ENCODE results near the gene ACER3. TPM values are rescaled to one million over a fixed set of nuclear protein-coding genes. Genes with fewer than 3 reads are reported as not detected.

The ACER3 gene
- total and polyA plus RNA-seq, 2 experiments from 2014 or later: 17.1 to 18.3 TPM

DNA sequence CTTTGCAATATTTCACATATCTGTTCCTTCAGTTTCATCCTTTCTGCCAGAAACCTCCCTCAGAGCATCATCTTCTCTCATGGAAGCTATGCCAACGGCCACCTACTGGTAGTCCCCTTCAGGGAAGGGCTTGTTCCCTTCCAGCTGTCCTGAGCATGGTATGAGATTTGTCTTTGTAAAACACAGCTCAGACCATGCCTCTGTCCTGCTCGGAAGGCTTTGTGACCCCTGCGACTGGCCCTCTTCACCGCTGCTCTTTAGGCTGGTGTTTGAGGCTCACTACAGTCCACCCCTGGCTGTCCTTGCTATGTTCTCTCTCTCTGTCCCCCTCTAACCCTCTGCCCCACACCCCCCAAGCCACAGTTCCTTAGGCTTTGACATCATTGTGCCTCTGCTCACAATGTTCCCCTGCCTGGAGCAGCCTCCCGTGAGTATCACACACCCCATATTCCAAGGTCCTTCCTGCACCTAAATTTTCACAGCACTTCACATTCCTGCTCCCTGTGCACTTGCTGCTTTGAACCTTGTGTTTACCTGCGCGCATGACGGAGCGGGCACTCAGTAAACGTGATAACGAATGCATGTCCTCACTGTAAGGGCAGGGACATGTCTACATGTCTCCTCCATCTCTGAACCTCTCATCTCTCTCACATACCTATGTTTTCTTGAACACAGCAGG, 24.0 kb upstream of the ACER3 start:
- no peak for DNase-seq (ENCODE audit: low spot score)
- 78% methylated on average over 11 of the region's 11 CpGs for WGBS (ENCODE audit: low lambda C conversion rate, missing lambda C conversion rate)

DNA sequence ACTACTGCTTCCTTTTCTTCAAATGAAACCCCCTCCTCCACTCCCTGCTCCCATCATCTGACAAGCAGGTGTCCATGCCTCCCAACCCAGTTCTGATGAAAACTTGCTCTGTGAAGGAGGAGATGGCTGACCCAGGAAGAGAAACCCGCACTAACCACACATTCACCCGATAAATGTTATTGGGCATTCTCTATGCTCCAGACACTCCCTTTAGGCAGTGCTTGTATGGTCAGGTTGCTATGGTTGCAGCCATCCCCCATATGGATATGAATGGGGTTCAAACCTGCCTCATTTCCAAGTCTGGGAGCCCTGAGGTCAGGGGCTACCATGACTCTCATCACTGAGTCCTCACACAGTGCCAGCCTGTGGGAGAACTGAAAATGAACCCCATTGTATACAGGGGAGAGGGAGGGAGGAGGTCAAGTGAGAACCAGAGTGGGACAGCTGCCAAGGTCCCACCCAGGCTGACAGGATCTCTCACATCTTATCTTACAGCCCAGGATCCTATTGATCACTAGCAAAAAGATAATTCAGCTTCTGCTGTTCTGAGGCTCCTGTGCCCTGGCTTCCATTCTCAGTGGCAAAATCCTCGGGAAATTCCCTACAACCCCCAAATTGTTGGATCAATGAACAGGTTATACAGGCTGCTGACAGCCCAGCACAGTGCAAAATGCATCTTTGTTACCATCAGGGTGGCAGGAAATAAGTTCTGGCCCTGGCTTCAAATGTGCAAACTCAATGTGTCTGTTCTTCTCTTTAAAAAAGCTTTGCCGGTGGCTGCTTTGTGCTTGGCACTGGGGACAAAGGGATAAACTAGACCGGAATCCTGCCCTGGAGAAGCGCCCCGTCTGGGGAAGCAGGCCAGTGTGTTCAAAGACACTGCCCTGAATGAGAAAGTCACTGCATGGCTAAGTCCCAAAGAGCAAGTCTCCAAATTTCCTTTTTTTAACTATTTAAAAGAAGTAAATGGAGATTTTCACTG, 22.7 kb upstream of the ACER3 start:
- Histone ChIP-seq H3K4me3 (no peak overlapping the region), H4K20me1 (ENCODE audit: insufficient read depth, poor library complexity, severe bottlenecking) (no peaks in the 10 kb centered on the region), H3K4me2 (no peak overlapping the region), H3K79me2 (no peaks in the 10 kb centered on the region), H3K27me3 (no peaks in the 10 kb centered on the region), H3K9me3 (ENCODE audit: low read depth) (no peaks in the 10 kb centered on the region), H3K36me3 (replicated peaks; ENCODE audit: insufficient read depth, low read depth) (no peaks in the 10 kb centered on the region), H3K4me1 (ENCODE audit: insufficient read depth) (peaks cover 3% of the 10 kb centered on the region), H2AFZ (no peak overlapping the region), H3K9me2 (replicated peaks; ENCODE audit: insufficient read depth) (no peaks in the 10 kb centered on the region), H3K27ac (no peak overlapping the region)
- no peak for TF ChIP-seq EZH2phosphoT487 (IDR thresholded peaks at IDR 0.05; ENCODE audit: low read depth, severe bottlenecking, unreplicated experiment)
- TF ChIP-seq EZH2 (IDR thresholded peaks at IDR 0.05; ENCODE audit: borderline replicate concordance): no peak
- 74% methylated on average over 7 of the region's 7 CpGs for WGBS (ENCODE audit: low lambda C conversion rate, missing lambda C conversion rate)
- no peak for DNase-seq (ENCODE audit: low spot score)

More for the DNA sequence above, 24.0 kb upstream of the ACER3 start:
- TF ChIP-seq, protein P1, sequence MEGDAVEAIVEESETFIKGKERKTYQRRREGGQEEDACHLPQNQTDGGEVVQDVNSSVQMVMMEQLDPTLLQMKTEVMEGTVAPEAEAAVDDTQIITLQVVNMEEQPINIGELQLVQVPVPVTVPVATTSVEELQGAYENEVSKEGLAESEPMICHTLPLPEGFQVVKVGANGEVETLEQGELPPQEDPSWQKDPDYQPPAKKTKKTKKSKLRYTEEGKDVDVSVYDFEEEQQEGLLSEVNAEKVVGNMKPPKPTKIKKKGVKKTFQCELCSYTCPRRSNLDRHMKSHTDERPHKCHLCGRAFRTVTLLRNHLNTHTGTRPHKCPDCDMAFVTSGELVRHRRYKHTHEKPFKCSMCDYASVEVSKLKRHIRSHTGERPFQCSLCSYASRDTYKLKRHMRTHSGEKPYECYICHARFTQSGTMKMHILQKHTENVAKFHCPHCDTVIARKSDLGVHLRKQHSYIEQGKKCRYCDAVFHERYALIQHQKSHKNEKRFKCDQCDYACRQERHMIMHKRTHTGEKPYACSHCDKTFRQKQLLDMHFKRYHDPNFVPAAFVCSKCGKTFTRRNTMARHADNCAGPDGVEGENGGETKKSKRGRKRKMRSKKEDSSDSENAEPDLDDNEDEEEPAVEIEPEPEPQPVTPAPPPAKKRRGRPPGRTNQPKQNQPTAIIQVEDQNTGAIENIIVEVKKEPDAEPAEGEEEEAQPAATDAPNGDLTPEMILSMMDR (IDR thresholded peaks at IDR 0.05; ENCODE audit: poor library complexity): no peak
- TF ChIP-seq EZH2 (IDR thresholded peaks at IDR 0.05; ENCODE audit: borderline replicate concordance) (no peak), EZH2phosphoT487 (IDR thresholded peaks at IDR 0.05; ENCODE audit: low read depth, severe bottlenecking, unreplicated experiment) (no peak)
- Histone ChIP-seq H4K20me1 (ENCODE audit: insufficient read depth, poor library complexity, severe bottlenecking) (no peaks in the 10 kb centered on the region), H3K9me2 (replicated peaks; ENCODE audit: insufficient read depth) (no peaks in the 10 kb centered on the region), H3K9me3 (ENCODE audit: low read depth) (no peaks in the 10 kb centered on the region), H3K79me2 (no peaks in the 10 kb centered on the region), H2AFZ (no peak overlapping the region), H3K36me3 (replicated peaks; ENCODE audit: insufficient read depth, low read depth) (no peaks in the 10 kb centered on the region), H3K27me3 (no peaks in the 10 kb centered on the region), H3K4me2 (no peak overlapping the region), H3K4me3 (no peak overlapping the region), H3K27ac (no peak overlapping the region), H3K4me1 (ENCODE audit: insufficient read depth) (peaks cover 3% of the 10 kb centered on the region)

DNA sequence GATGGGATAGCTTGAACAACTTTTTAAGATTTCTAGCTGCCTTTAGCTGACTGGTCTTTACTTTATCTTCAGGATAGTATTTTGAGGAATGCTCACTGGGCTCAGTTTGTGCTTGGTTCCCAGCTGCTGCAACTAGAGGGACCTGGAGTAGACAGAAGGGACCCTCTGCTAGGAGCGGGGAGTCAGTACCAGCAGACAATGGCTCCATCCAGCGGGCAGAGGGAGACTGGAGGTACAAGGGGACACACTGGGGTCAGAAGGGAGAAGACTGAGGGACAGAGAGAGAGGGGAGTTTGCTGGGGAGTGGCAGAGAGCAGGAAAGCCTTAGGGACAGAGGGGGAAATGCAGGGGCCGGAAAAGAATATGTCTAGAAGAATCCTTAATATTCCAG, 22.0 kb upstream of the ACER3 start:
- TF ChIP-seq, protein P1 (IDR thresholded peaks at IDR 0.05; ENCODE audit: poor library complexity): peak; percentile 41
- no peak for TF ChIP-seq EZH2 (IDR thresholded peaks at IDR 0.05; ENCODE audit: borderline replicate concordance)
- H3K36me3 ChIP-seq (replicated peaks; ENCODE audit: insufficient read depth, low read depth): no peaks in the 10 kb centered on the region
- no peaks in the 10 kb centered on the region for H3K9me2 ChIP-seq (replicated peaks; ENCODE audit: insufficient read depth)
- H2AFZ ChIP-seq: no peak overlapping the region
- no peaks in the 10 kb centered on the region for H4K20me1 ChIP-seq (ENCODE audit: insufficient read depth, poor library complexity, severe bottlenecking)
- 65% methylated on average over 3 of the region's 3 CpGs for WGBS (ENCODE audit: low lambda C conversion rate, missing lambda C conversion rate)
- no peak overlapping the region for H3K4me2 ChIP-seq
- peaks cover 3% of the 10 kb centered on the region for H3K4me1 ChIP-seq (ENCODE audit: insufficient read depth)
- H3K27ac ChIP-seq: peak overlapping the region; percentile 45
- peak; percentile 37 for DNase-seq (ENCODE audit: low spot score)
- no peaks in the 10 kb centered on the region for H3K27me3 ChIP-seq
- no peak overlapping the region for H3K4me3 ChIP-seq
- no peaks in the 10 kb centered on the region for H3K79me2 ChIP-seq
- H3K9me3 ChIP-seq (ENCODE audit: low read depth): no peaks in the 10 kb centered on the region

DNA sequence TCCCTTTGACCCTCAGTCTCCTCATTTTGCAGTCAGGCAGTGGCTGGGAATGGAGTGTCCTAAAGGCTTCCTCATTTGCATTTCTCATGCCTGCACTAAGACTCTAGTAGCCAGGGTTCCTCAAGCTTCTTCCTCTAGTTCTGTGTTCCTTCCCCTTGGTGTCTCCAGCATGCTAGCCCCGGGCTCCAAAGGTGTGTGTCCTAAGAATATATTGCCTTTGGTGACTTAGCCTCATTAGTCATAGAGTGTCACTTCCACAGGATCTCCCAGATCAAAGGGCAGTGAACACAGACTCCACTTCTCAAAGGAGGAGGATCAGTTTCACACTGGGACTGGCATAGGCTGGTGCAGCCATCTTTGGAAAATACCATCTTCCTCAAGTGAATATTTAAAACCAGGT, 21.4 kb upstream of the ACER3 start:
- peak overlapping the region; percentile 45 for H3K27ac ChIP-seq

More for the DNA sequence above, 21.4 kb upstream of the ACER3 start:
- no peak for TF ChIP-seq EZH2phosphoT487 (IDR thresholded peaks at IDR 0.05; ENCODE audit: low read depth, severe bottlenecking, unreplicated experiment)
- TF ChIP-seq, protein P1 (IDR thresholded peaks at IDR 0.05; ENCODE audit: poor library complexity): no peak
- no peak for TF ChIP-seq EZH2 (IDR thresholded peaks at IDR 0.05; ENCODE audit: borderline replicate concordance)
- WGBS (ENCODE audit: low lambda C conversion rate, missing lambda C conversion rate): 36% methylated on average over 1 of the region's 1 CpG
- Histone ChIP-seq H4K20me1 (ENCODE audit: insufficient read depth, poor library complexity, severe bottlenecking) (no peaks in the 10 kb centered on the region), H3K4me1 (ENCODE audit: insufficient read depth) (peaks cover 3% of the 10 kb centered on the region), H3K36me3 (replicated peaks; ENCODE audit: insufficient read depth, low read depth) (no peaks in the 10 kb centered on the region), H3K4me3 (no peak overlapping the region), H3K4me2 (no peak overlapping the region), H3K9me3 (ENCODE audit: low read depth) (no peaks in the 10 kb centered on the region), H3K9me2 (replicated peaks; ENCODE audit: insufficient read depth) (no peaks in the 10 kb centered on the region), H3K27me3 (no peaks in the 10 kb centered on the region), H3K79me2 (no peaks in the 10 kb centered on the region), H2AFZ (no peak overlapping the region)
- peak; percentile 65 for DNase-seq (ENCODE audit: low spot score)

Measured in hepatocyte (in vitro differentiated cells).